ENCODE measurements around the gene EGFR.
"Not testable (repeated sequence)": the region's sequence is repeated elsewhere in the genome, so short reads cannot be mapped to it uniquely, and the experiment has no call there.

Gene EGFR

GRCh38 chr7:55148571-55148970 lies 129.8 kb downstream of the EGFR start:
- DNase-seq (ENCODE audit: low read depth) = no peak

DNA sequence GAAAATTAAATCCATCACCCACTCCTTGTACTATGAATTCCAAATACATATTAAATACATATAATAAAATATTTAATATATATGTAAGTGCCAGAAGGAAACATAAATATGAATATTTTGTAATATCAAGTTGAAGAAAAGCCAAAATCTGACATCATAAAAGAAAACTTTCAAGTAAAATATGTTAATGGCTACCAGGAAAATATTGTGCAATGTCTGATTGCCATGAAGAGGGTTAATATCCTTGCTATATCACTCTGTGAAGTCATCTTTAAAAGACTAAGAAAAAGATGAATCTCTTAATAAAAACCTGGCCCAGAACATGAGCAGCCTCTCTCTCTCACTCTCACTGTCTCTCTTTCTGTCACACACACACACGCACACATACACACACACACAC lies 130.2 kb downstream of the EGFR start:
- no peak for DNase-seq (ENCODE audit: low read depth)

- DNase-seq (ENCODE audit: low read depth) = no peak
These were observed 131.3 kb downstream of the EGFR start for GRCh38 chr7:55150166-55150565.

- no peak for DNase-seq (ENCODE audit: low read depth)
These were observed 132.1 kb downstream of the EGFR start for GRCh38 chr7:55150709-55151451.

DNA sequence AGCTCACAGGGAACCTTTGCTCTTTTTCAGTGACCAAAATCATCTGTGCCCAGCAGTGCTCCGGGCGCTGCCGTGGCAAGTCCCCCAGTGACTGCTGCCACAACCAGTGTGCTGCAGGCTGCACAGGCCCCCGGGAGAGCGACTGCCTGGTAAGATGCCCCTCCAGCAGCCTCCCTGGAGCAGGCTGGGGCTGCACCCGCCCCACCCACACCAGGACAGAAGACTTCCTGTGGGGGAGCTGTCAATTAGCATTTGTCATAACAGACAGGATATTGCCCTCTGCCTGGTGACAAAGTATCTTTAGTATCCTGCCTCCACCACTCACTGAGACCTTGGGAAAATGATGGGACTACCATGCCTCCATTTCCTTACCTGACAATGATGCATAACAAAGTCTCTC lies 133.7 kb downstream of the EGFR start:
- DNase-seq (ENCODE audit: low read depth) = no peak

- DNase-seq (ENCODE audit: low read depth) = no peak
These were observed 135.3 kb downstream of the EGFR start for GRCh38 chr7:55154096-55154495.

DNA sequence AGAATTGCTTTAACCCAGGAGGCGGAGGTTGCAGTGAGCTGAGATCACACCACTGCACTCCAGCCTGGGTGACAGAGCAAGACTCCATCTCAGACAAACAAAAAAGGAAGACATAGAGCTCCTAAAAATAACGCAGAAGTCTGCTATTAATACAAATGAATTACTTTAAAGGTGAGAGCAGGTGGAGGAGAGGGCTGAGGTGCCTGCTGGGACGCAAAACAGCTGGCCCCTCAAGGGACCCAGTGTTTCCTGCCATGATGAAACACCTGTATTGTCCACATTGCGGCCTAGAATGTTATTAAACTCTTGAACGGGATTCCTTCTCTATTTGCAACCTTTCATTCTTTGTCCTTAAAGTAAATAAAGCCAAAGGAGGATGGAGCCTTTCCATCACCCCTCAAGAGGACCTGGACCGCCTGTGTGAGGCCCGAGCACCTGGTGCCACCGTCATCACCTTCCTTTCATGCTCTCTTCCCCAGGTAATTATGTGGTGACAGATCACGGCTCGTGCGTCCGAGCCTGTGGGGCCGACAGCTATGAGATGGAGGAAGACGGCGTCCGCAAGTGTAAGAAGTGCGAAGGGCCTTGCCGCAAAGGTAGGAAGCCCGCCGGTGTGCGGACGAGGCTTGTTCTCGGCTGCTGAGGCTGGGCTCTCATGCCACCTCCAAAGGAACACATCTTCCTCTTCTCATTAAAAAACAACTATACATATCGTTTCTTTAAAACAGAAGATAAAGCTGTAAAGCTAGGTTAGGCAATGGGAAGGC lies 136.7 kb downstream of the EGFR start:
- DNase-seq (ENCODE audit: low read depth) = no peak

GRCh38 chr7:55156919-55157763 lies 138.3 kb downstream of the EGFR start:
- DNase-seq (ENCODE audit: low read depth) = no peak

- no peak for DNase-seq (ENCODE audit: low read depth)
These were observed 138.9 kb downstream of the EGFR start for GRCh38 chr7:55157764-55158105.

GRCh38 chr7:55158541-55159382 lies 139.9 kb downstream of the EGFR start:
- no peak for DNase-seq (ENCODE audit: low read depth)

- DNase-seq (ENCODE audit: low read depth) = no peak
These were observed 141.7 kb downstream of the EGFR start for GRCh38 chr7:55160539-55160938.

DNA sequence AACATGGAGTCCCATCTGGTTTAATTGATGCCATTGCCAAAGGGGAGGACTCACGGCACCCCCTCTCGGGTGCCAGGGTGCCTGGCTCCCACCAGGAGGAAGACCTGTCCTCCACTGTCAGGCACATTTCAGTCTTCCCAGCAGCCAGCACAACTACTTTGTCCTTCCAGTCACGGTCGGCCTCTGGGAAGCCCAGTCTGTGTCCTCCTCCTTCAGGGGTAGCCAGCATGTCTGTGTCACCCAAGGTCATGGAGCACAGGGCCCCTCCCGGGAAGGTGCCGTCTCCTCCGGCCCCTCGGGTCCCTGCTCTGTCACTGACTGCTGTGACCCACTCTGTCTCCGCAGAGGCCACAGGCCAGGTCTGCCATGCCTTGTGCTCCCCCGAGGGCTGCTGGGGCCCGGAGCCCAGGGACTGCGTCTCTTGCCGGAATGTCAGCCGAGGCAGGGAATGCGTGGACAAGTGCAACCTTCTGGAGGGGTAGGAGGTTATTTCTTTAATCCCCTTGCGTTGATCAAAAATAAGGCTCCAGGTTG lies 142.4 kb downstream of the EGFR start:
- no peak for DNase-seq (ENCODE audit: low read depth)

GRCh38 chr7:55162476-55162875 lies 143.7 kb downstream of the EGFR start:
- no peak for DNase-seq (ENCODE audit: low read depth)

DNA sequence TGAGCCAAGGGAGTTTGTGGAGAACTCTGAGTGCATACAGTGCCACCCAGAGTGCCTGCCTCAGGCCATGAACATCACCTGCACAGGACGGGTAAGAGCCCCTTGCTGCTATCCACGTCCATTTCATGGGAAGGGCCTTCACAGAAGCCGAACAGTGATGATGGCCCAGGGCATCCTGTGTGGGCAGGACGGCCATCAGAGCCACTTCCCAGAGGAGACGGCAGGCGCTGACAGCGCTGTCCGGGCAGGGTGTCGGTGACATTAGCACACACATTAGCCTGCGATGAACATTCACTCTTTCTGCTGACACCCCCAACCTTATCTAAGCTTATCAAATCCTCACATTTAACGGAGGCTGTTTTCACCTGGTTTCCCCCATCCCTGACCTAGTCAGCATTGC lies 144.9 kb downstream of the EGFR start:
- DNase-seq (ENCODE audit: low read depth) = no peak

DNA sequence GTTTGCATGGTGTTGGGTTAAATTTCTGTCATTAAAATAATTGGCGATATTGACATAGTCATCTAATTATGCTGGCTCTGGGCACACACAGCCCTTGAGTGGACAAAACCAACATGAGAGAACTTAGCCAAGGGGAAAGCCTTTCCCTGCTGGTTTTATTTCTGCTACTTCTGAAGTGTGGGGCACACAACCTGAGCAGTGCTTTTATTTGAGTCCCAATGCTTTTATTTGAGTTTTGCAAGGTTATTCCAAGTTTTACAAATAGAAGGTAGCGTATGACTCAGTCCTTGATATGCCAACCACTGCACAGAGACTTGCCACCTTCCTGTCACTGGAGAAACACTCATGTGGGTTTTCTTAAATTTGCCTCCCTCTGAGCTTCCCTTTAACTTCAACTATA lies 145.7 kb downstream of the EGFR start:
- no peak for DNase-seq (ENCODE audit: low read depth)

GRCh38 chr7:55165176-55165861 lies 146.5 kb downstream of the EGFR start:
- DNase-seq (ENCODE audit: low read depth) = no peak

DNA sequence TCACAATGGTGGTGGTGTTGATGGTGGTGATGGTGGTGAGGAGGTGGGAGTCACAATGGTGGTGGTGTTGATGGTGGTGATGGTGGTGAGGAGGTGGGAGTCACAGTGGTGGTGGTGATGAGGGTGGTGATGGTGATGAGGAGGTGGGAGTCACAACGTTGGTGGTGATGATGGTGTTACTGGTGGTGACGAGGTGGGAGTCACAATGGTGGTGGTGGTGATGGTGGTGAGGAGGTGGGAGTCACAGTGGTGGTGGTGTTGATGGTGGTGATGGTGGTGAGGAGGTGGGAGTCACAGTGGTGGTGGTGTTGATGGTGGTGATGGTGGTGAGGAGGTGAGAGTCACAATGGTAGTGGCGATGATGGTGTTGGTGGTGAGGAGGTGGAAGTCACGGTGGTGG lies 148.5 kb downstream of the EGFR start:
- not testable (repeated sequence) for DNase-seq (ENCODE audit: low read depth)

GRCh38 chr7:55170335-55171069 lies 151.7 kb downstream of the EGFR start:
- DNase-seq (ENCODE audit: low read depth) = no peak

DNA sequence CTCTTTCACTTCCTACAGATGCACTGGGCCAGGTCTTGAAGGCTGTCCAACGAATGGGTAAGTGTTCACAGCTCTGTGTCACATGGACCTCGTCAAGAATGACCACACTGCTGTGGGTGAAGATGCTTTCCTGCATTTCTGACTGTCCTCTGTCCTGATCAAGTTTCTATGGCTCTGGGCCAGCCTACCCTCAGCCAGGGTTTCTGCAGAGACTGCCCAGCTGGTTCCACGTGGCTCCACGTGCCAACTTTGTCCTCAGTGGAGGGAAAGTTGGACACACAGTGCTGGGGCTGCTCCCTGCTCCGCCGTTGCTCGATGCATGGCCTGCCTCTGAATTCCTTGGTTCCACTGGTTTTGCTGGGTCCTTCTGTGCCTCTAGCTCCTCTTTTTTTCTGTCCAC lies 152.3 kb downstream of the EGFR start:
- DNase-seq (ENCODE audit: low read depth) = no peak

- DNase-seq (ENCODE audit: low read depth) = no peak
These were observed 153.3 kb downstream of the EGFR start for GRCh38 chr7:55172161-55172560.
